ENCODE data around the gene SUCNR1. TPM values are rescaled to one million over a fixed set of nuclear protein-coding genes. Genes with fewer than 3 reads are reported as not detected.

Gene SUCNR1
- total and polyA plus RNA-seq, 2 donors (not counting 1 experiment from before 2014, with no cell fraction given) = not detected

- no peaks in the 10 kb centered on the region for H3K9me3 Mint-ChIP-seq (ENCODE audit: insufficient read depth)
These were observed 34.7 kb upstream of the SUCNR1 start for GRCh38 chr3:151838574-151839312.

More at GRCh38 chr3:151838574-151839312, 34.7 kb upstream of the SUCNR1 start:
- Histone ChIP-seq H3K27me3 (replicated peaks in 1 of 4; ENCODE audit: control extremely low read depth in 1 of 4, control insufficient read depth in 3 of 4, insufficient read depth in 4 of 4, low read length in 3 of 4) (no peaks in the 10 kb centered on the region), H3K9me3 (ENCODE audit: control extremely low read depth in 1 of 3, control insufficient read depth in 2 of 3, insufficient read depth in 1 of 3, low read length in 2 of 3) (no peaks in the 10 kb centered on the region), H3K4me3 (ENCODE audit: control extremely low read depth in 1 of 5, extremely low read depth in 1 of 5, insufficient read depth in 1 of 5, low read depth in 2 of 5, low read length in 4 of 5) (no peak overlapping the region), H4K20me1 (ENCODE audit: control insufficient read depth, insufficient read depth, low read length, poor library complexity, severe bottlenecking) (no peaks in the 10 kb centered on the region), H3K79me2 (ENCODE audit: control insufficient read depth, insufficient read depth, low read length) (no peaks in the 10 kb centered on the region), H3K4me1 (ENCODE audit: control insufficient read depth in 2 of 2, insufficient read depth in 2 of 2, low read length in 2 of 2) (no peaks in the 10 kb centered on the region), H3K36me3 (replicated peaks in 1 of 2; ENCODE audit: control extremely low read depth in 1 of 2, control insufficient read depth in 1 of 2, extremely low read depth in 1 of 2, insufficient read depth in 2 of 2, low read length in 1 of 2) (no peaks in the 10 kb centered on the region), H2AFZ (ENCODE audit: insufficient read depth, low read depth, low read length, poor library complexity, severe bottlenecking) (no peak overlapping the region), H3K9ac (ENCODE audit: low read length) (no peak overlapping the region), H3K27ac (ENCODE audit: low read length in 2 of 2) (no peak overlapping the region), H3K4me2 (replicated peaks; ENCODE audit: low read depth, low read length, poor library complexity, severe bottlenecking) (peak overlapping the region; percentile 20)
- intact Hi-C loops (cut with micrococcal nuclease) = loop anchor here (1.0 to 2.0 kb wide), 4 partner anchors 399 to 682 kb away; no protein-coding TSS in a partner anchor
- peaks cover 5% of the 10 kb centered on the region for H3K27me3 Mint-ChIP-seq
- peak; percentile 69 for DNase-seq
- peak; percentile 65 for ATAC-seq (ENCODE audit: low read depth)
- no peak overlapping the region for H3K4me3 Mint-ChIP-seq
- ChIA-PET CTCF (interaction anchor here (0.7 to 3.7 kb wide), 25 partner anchors 8 to 913 kb away, joined by 3 to 41 read pairs (median 4); no protein-coding TSS in a partner anchor), POLR2A (no interaction called here)
- 83% methylated on average over 6 of the region's 19 CpGs for WGBS (ENCODE audit: insufficient coverage)
- TF ChIP-seq CTCF (IDR thresholded peaks at IDR 0.05) = peak; percentile 83
- TF ChIP-seq EZH2 (IDR thresholded peaks at IDR 0.05; ENCODE audit: borderline replicate concordance, insufficient read depth, low read depth, low read length, poor library complexity, severe bottlenecking) = no peak
- no peak overlapping the region for H3K27ac Mint-ChIP-seq
- peaks cover 3% of the 10 kb centered on the region for H3K4me1 Mint-ChIP-seq
